Stomach (tissue), 4 donors: Measurements from ENCODE around the gene TECPR2.

Source experiments
- CTCF ChIP-seq, 7 experiments: fragments of 450-650 bp in 4 of 7; fragments of 200-600 bp in 3 of 7; sonication (generic) in 3 of 7; IDR thresholded peaks; one replicate each; pipeline ENCODE4 v1.5.1; 2016 to 2019; ENCODE audit warnings: antibody characterized with exemption in 7 of 7, control low read depth in 2 of 7, mild to moderate bottlenecking in 1 of 7
- POLR2A ChIP-seq, 4 donors: fragments of 450-650 bp; IDR thresholded peaks; one replicate each; pipeline ENCODE4 v1.6.1; 2016; ENCODE audit warnings: antibody characterized with exemption in 4 of 4, control low read depth in 2 of 4, mild to moderate bottlenecking in 1 of 4, moderate library complexity in 1 of 4
- POLR2AphosphoS5 ChIP-seq, 3 donors: sonication (generic); formaldehyde crosslinking; IDR thresholded peaks; one replicate each; pipeline ENCODE4 v1.6.1; 2016; ENCODE audit warnings: antibody characterized with exemption in 3 of 3

DNA sequence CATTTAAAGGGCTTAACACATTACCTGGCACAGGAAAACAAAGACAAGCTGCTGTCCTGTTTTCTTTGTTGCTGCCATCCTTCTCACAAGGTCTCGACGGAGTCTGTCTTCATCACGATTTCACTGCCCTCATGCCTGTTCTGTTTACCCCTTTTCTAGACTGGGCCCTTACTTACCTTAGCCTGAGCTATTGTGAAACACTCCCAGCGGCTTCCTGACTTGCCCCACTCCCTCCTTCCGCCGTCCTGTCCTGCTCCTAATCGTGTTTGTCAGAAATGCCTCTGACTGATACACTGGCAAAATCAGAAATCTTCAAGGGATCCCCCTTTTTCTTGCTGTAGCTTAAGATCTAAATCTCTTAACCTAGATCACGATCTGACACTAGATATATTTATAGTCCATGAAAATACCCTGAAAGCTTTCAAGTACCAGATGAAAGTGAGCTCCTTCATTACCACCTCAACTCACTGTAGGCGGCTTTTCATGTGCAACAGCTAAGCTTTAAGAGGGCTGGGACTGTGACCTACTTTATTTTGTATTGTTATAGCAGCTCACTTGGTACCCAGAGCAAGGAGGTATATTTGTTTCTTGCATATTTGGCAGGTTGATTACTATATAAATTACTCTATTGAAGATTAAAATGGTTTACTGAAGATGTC, 32.1 kb downstream of the TECPR2 start:
- no peak for TF ChIP-seq CTCF (IDR thresholded peaks at IDR 0.05)
- no peak for TF ChIP-seq POLR2A (IDR thresholded peaks at IDR 0.05)
- TF ChIP-seq POLR2AphosphoS5 (IDR thresholded peaks at IDR 0.05) = no peak
